NCI-H774 (cell line): ENCODE results near the gene PRMT2.
"Not testable (repeated sequence)": the region's sequence is repeated elsewhere in the genome, so short reads cannot be mapped to it uniquely, and the experiment has no call there.

Experiments used
- DNase-seq: peaks from one replicate; lab custom pipeline; 2025; lab: John Stamatoyannopoulos, UW

The PRMT2 gene

DNA sequence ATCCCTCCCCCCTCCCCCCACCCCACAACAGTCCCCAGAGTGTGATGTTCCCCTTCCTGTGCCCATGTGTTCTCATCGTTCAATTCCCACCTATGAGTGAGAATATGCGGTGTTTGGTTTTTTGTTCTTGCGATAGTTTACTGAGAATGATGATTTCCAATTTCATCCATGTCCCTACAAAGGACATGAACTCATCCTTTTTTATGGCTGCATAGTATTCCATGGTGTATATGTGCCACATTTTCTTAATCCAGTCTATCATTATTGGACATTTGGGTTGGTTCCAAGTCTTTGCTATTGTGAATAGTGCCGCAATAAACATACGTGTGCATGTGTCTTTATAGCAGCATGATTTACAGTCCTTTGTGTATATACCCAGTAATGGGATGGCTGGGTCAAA is 33.4 kb downstream of the PRMT2 start:
- not testable (repeated sequence) for DNase-seq

DNA sequence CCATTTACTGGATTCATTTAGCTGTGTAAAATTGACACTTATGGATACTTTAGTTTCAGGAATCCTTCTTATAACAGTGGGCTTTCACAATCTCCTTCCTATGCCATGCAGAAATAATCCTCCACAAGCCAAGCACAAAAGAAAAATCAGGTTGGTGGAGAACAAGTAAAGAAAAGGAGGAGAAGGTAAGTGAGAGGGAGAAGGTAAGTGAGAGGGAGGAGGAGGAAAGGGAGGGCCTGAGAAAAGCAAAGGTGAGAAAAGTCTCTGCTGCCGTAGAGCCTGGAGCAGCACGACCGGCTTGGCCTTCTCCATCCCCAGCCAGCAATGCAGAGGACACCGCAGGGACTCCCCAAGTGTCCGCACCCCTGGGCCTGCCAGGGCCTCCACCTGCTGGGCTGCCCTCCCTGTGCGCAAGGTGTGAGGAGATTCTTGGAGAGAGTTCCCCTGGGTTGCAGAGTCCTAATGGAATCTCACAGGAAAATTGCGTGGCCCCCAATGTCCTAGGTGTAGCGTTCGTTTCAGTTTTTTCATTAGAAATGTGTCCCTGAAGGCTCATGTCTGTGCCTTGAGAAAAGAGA is 39.0 kb downstream of the PRMT2 start:
- no peak for DNase-seq

DNA sequence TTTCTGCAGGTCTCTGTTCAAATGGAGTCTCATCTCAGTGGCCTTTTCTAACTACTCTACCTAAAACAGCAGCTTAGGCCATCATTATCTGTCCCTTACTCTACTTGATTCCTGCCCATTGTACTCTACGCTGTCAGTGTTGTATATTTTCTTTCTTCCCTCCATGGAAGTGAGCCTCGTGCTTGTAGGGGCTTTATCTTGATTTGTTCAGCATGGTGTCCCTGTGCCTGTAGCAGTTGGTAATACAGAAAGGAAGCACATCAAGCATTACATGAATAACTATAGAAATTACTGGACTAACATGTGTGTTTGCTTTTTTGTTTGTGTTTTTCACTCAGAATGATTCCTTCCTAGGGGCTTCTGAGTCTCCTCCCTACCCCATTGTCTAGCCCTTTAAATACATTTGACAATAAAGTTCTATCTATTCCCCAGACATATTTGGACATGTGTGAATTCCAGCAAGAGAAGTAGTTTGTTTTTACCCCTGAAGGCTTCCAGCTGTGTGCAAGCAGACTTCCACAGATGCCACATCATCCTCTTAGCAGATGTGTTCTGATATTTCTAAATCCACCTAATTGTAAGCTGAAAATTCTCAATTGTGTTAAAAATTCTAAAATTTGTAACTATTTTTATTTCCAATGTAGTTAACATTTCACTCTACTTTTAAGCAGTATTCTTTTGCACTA is 40.3 kb downstream of the PRMT2 start:
- no peak for DNase-seq

DNA sequence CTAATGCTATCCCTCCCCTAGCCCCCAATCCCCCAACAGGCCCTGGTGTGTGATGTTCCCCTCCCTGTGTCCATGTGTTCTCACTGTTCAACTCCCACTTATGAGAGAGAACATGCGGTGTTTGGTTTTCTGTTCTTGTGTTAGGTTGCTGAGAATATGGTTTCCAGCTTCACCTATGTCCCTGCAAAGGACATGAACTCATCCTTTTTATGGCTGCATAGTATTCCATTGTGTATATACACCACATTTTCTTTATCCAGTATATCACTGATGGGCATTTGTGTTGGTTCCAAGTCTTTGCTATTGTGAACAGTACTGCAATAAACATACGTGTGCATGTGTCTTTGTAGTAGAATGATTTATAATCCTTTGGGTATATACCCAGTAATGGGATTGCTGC is 41.1 kb downstream of the PRMT2 start:
- DNase-seq: not testable (repeated sequence)

DNA sequence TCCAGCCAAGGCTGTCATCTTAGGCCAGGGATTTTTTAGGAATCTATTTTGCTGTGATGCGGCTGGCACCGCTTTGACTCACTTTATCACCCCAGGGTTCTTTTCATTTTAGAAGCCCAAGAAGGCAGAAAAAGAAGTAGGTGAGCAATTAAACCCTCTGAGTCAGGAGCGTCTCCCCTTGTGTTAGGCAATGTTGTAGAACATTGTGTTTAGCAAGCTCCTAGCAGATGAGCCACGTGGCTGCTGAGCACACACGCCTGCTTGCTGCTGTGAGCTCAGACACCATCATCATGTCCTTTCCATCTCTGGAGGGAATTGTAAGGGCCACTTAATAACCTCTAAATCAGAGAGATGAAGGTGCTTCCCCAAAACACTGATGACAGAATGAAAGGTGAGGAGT is 46.1 kb downstream of the PRMT2 start:
- not testable (repeated sequence) for DNase-seq

DNA sequence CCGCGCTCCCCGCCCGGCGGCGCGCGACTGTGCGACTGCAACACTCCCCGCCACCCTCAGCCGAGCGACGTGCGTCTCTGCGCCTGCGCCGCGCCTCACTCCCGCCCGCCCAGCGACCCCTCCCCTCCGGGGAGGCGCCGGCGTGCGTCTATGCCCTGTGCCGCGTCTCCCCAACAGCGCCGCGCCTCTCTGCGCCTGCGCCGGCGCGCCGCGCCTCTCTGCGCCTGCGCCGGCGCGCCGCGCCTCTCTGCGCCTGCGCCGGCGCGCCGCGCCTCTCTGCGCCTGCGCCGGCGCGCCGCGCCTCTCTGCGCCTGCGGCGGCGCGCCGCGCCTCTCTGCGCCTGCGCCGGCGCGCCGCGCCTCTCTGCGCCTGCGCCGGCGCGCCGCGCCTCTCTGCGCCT is 63.2 kb downstream of the PRMT2 start:
- not testable (repeated sequence) for DNase-seq

DNA sequence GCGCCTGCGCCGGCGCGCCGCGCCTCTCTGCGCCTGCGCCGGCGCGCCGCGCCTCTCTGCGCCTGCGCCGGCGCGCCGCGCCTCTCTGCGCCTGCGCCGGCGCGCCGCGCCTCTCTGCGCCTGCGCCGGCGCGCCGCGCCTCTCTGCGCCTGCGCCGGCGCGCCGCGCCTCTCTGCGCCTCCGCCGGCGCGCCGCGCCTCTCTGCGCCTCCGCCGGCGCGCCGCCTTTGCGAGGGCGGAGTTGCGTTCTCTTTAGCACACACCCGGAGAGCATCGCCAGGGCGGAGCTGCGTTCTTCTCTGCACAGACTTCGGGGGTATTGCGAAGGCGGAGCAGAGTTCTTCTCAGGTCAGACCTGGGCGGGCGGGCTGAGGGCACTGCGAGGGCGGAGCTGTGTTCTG is 63.6 kb downstream of the PRMT2 start:
- DNase-seq: not testable (repeated sequence)
